GM20431 (cell line): ENCODE results near the gene WASHC3.
"Not testable (repeated sequence)": the region's sequence is repeated elsewhere in the genome, so short reads cannot be mapped to it uniquely, and the experiment has no call there.

Experiments
- in situ Hi-C: fragments of 300-500 bp; cut with MseI, MboI; formaldehyde crosslinking; loops from one replicate; pipeline ENCODE4 v1.15.0; 2020; ENCODE audit warnings: low sequenced_read_pairs; ENCODE audit not compliant: unreplicated experiment

Gene WASHC3, protein sequence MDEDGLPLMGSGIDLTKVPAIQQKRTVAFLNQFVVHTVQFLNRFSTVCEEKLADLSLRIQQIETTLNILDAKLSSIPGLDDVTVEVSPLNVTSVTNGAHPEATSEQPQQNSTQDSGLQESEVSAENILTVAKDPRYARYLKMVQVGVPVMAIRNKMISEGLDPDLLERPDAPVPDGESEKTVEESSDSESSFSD

GRCh38 chr12:102061560-102062418, at the start of gene WASHC3:
Gene WASHC3, minus strand, starts transcription at chr12:102061991. Its CDS starts 29 bp downstream, at chr12:102061962.
- in situ Hi-C loops, result no loop called here

GRCh38 chr12:102110782-102111181, 49.0 kb upstream of the WASHC3 start:
- in situ Hi-C loops, result no loop called here

DNA sequence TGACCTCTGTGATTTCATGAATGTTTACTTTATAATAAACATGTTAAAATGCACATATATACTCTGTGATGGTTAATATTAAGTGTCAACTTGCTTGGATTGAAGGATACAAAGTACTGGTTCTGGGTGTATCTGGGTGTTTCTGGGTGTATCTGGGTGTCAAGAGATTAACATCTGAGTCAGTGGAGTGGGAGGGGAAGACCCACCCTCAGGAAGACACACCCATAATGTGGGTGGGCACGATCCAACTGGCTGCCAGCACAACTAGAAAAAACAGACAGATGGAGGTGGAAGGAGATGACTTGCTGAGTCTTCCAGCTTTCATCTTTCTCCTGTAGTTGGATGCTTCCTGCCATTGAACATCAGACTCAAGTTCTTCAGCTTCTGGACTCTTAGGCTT, 46.2 kb upstream of the WASHC3 start:
- in situ Hi-C loops, result no loop called here

- in situ Hi-C loops, result no loop called here
Measured at GRCh38 chr12:102106905-102107304, 45.1 kb upstream of the WASHC3 start.

DNA sequence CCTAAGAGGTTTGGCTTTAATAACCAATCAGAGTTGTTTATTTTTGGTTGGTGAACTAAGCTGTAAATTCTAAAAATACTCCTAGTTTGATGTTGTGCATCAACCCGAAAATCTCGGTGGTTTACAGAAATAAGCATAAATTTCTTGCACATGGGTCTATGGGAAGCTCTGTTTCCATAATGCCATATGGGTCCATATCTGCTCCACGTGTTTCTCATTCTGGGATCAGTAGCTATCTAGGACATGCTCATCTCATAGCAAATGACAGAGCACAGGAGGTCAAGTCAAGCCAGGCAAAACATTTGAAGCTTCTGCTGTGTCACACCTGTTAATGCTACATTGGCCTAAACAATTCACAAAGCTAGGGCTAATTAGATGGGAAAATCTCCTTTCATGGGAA, 35.1 kb upstream of the WASHC3 start:
- in situ Hi-C loops, result no loop called here

GRCh38 chr12:102095677-102096263, 34.0 kb upstream of the WASHC3 start:
- in situ Hi-C loops, result no loop called here

DNA sequence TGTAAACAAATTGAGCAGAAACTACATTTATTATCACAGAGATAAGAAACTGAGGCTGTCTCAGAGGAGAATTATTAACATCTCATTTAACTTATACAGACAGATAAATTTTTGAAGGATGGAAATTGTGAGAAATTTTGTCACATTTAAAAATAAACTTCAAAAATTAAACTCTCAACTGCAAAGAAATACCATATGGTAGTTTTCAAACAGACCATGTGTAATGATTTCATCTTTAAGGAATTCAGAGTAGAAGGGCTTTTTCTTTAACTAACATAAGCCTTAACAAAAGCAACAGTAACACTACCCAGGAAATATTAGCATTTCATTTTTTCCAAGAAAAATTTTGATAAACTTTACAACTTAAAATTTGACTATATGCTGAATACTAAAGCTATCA, 31.5 kb upstream of the WASHC3 start:
- in situ Hi-C loops, result no loop called here

DNA sequence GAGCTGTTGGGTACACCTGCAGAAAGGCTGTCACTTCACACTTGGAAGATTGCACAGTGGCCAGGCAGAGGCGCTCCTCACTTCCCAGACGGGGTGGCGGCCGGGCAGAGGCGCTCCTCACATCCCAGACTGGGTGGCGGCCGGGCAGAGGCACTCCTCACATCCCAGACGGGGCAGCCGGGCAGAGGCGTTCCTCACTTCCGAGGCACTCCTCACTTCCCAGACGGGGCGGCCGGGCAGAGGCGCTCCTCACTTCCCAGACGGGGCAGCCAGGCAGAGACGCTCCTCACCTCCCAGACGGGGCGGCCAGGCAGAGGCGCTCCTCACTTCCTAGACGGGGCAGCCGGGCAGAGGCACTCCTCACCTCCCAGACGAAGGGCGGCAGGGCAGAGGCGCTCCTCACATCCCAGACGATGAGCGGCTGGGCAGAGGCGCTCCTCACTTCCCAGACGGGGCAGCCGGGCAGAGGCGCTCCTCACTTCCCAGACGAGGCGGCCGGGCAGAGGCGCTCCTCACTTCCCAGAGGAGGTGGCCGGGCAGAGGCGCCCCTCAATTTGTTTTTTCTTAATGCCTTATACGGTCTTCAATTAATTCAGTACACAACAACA, 27.5 kb upstream of the WASHC3 start:
- in situ Hi-C loops, result not testable (repeated sequence)

- in situ Hi-C loops, result no loop called here
Measured at GRCh38 chr12:102080842-102081241, 19.1 kb upstream of the WASHC3 start.

DNA sequence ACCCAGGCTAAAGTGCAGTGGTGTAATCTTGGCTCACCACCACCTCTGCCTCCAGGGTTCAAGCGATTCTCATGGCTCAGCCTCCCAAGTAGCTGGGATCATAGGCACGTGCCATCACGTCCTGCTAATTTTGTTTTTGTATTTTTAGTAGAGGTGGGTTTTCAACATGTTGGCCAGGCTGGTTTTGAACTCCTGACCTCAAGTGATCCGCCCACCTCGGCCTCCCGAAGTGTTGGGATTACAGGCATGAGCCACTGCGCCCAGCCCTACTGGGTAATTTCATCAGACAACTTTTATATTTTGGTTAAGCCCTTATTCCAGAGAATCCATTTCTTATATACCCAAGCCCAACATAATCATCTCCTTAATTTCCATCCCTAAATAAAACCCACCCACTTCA, 10.3 kb upstream of the WASHC3 start:
- in situ Hi-C loops, result not testable (repeated sequence)

- in situ Hi-C loops, result no loop called here
Measured at GRCh38 chr12:102069707-102070106, 7.9 kb upstream of the WASHC3 start.

DNA sequence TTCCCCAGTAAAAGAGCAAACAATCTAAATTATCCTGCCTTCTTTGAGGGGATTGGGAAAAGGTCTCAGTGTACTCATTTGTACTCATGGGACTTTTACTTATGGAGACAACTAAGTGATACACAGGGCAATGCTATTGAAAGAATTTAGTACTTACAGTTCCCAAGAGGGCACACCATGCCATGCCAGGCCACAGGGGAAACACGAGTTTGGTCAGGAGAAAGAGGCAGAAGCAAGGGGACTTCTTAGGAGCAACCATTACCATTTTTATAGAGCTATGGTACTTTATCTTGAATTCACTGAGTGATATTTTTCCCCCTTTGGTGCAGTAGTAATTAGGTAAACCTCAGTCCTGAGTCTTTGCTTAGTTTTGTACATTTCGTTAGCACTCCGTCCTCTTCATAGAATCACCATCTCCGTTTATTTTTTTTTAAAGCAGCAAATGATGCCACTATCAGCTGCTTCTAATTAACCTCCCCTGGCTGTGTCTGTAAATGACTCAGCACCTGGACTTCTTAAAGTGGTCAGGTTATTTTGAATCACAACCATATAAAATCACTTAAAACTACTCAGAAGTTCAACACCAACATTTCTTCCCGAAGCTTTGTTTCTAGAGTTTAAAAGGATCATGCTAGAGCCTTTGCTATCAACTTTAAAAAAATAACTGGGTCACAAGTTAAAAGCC, 5.9 kb upstream of the WASHC3 start:
- in situ Hi-C loops, result no loop called here

- in situ Hi-C loops, result no loop called here
Measured at GRCh38 chr12:102064476-102064875, 2.7 kb upstream of the WASHC3 start.

GRCh38 chr12:102063069-102063468, 1.3 kb upstream of the WASHC3 start:
- in situ Hi-C loops, result no loop called here

- in situ Hi-C loops, result no loop called here
Measured at GRCh38 chr12:102062419-102062806, 622 bp upstream of the WASHC3 start.

DNA sequence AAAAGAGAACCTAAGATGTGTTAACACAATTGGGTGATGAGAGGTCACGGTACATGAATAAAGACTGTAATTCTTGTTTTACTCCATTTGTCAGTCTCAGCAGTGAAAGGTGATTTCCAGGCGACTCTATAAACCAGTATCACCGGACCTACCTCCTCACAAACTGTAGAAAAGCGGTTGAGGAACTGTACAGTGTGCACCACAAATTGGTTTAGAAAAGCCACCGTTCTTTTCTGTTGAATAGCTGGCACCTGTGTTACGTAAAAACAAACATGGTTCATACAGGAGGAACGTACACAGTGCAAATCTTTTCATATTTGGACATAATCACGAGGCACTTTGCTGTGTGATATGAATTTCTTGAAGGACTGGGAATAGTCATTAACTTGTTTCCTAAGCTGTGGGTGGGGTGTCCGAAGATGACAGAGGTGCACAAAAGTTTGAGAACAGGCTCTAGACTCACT, 663 bp downstream of the WASHC3 start:
- in situ Hi-C loops, result no loop called here

DNA sequence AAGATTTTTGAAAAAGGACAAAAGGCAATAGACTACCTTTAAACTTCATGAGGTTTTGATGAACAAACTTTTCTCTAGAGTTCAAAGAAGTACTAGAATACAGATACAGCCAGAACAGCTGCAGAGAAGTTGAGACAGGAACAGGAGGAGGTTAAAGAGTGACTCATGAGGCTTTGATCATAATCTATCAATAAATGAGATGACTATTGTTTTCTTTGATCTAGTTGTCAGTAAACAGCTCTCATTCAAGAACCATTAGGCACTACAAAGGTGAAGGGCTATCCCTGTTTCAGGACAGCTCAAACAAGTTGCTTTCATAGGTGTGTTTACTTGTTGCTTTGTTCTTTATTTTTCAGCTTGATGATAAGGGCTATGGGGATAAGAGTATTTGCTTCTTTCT, 2.4 kb downstream of the WASHC3 start:
- in situ Hi-C loops, result no loop called here

GRCh38 chr12:102054345-102054744, 7.4 kb downstream of the WASHC3 start:
- in situ Hi-C loops, result no loop called here

DNA sequence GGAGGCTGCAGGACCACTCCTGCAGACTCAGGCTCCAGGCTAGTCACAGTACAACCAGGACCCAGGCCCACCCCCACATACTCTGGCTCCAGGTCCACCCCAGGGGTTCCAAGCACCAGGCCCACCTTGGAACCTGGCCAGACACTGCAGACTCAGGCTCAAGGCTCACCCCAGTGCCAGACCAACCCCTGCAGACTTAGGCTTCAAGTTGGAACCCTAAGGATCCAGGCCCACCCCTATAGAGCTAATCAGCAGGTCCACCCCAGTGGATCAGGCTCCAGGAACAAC, 8.8 kb downstream of the WASHC3 start:
- in situ Hi-C loops, result no loop called here
